WTC11 (cell line): ENCODE data around the gene SH3PXD2A. TPM values are rescaled to one million over a fixed set of nuclear protein-coding genes. Genes with fewer than 3 reads are reported as not detected.

ENCODE experiments used
- ATAC-seq: fragments of 200-7000 bp; cut with Tn5 transposase; 2 replicates; pipeline ENCODE4 v1.10.0; 2021; ENCODE audit warnings: mild to moderate bottlenecking, moderate library complexity
- CTCF ChIA-PET: fragments of 300-600 bp; sonication (Branson Sonifier 250); formaldehyde crosslinking; loops from one replicate; lab custom pipeline; 2021; ENCODE audit warnings: antibody characterized with exemption; lab: Charles Lee
- POLR2A ChIA-PET: fragments of 350-600 bp; sonication (Branson Sonifier 250); formaldehyde crosslinking; loops from one replicate; lab custom pipeline; 2021; ENCODE audit warnings: antibody characterized with exemption; lab: Charles Lee
- DNase-seq: peaks from one replicate; pipeline ENCODE4 v3.0.0; 2021; ENCODE audit warnings: low spot score
- H3K27ac Mint-ChIP-seq: 2 replicates; pipeline ENCODE4 v1.8.0; 2021; ENCODE audit warnings: mixed read lengths
- H3K27me3 Mint-ChIP-seq: 2 replicates; pipeline ENCODE4 v1.8.0; 2021; ENCODE audit warnings: low read depth, mild to moderate bottlenecking, moderate library complexity, mixed read lengths
- H3K36me3 Mint-ChIP-seq: 2 replicates; pipeline ENCODE4 v1.8.0; 2021; ENCODE audit warnings: mixed read lengths
- H3K4me1 Mint-ChIP-seq: 2 replicates; pipeline ENCODE4 v1.8.0; 2022; ENCODE audit warnings: mixed read lengths
- H3K4me3 Mint-ChIP-seq: 2 replicates; pipeline ENCODE4 v1.8.0; 2021; ENCODE audit warnings: mild to moderate bottlenecking, moderate library complexity, mixed read lengths
- H3K9me3 Mint-ChIP-seq: 2 replicates; pipeline ENCODE4 v1.8.0; 2021; ENCODE audit warnings: mixed read lengths
- AR ChIP-seq: fragments of 250-450 bp; sonication (Bioruptor Pico); IDR thresholded peaks from 2 replicates; pipeline ENCODE4 v1.9.0; 2021; ENCODE audit warnings: mild to moderate bottlenecking
- ATF3 ChIP-seq: sonication (generic); formaldehyde crosslinking; conservative IDR thresholded peaks from 2 replicates; pipeline ENCODE4 v1.8.1; 2022; ENCODE audit warnings: mild to moderate bottlenecking, missing genetic modification reagents
- CREM ChIP-seq: sonication (generic); formaldehyde crosslinking; IDR thresholded peaks from 2 replicates; pipeline ENCODE4 v1.8.1; 2022; ENCODE audit warnings: mild to moderate bottlenecking, missing genetic modification reagents, moderate library complexity
- CTCF ChIP-seq: fragments of 200-600 bp; IDR thresholded peaks from 2 replicates; pipeline ENCODE4 v1.8.0; 2022; ENCODE audit warnings: antibody characterized with exemption
- E2F1 ChIP-seq: sonication (generic); formaldehyde crosslinking; IDR thresholded peaks from 2 replicates; pipeline ENCODE4 v1.8.0; 2022; ENCODE audit warnings: mild to moderate bottlenecking, missing genetic modification reagents
- ERG ChIP-seq: fragments of 250-450 bp; sonication (Bioruptor Pico); IDR thresholded peaks from 2 replicates; pipeline ENCODE4 v1.8.0; 2021; ENCODE audit warnings: mild to moderate bottlenecking
- ESRRA ChIP-seq: sonication (generic); formaldehyde crosslinking; IDR thresholded peaks from 2 replicates; pipeline ENCODE4 v1.8.1; 2022; ENCODE audit warnings: mild to moderate bottlenecking, missing genetic modification reagents, borderline replicate concordance
- FOXK1 ChIP-seq: sonication (generic); formaldehyde crosslinking; IDR thresholded peaks from 2 replicates; pipeline ENCODE4 v1.8.0; 2022; ENCODE audit warnings: mild to moderate bottlenecking, moderate library complexity, missing genetic modification reagents
- FOXP4 ChIP-seq: sonication (generic); formaldehyde crosslinking; IDR thresholded peaks from 2 replicates; pipeline ENCODE4 v1.8.0; 2022; ENCODE audit warnings: mild to moderate bottlenecking, missing genetic modification reagents
- IRF1 ChIP-seq: sonication (generic); formaldehyde crosslinking; IDR thresholded peaks from 2 replicates; pipeline ENCODE4 v1.8.0; 2023; ENCODE audit warnings: missing genetic modification reagents
- JAZF1 ChIP-seq: fragments of 250-450 bp; sonication (Bioruptor Pico); IDR thresholded peaks from 2 replicates; pipeline ENCODE4 v1.9.0; 2021; ENCODE audit warnings: moderate library complexity, mild to moderate bottlenecking, inconsistent platforms
- JUN ChIP-seq: sonication (generic); formaldehyde crosslinking; IDR thresholded peaks from 2 replicates; pipeline ENCODE4 v1.8.0; 2023; ENCODE audit warnings: mild to moderate bottlenecking, missing genetic modification reagents
- MXD4 ChIP-seq: fragments of 250-450 bp; sonication (Bioruptor Pico); IDR thresholded peaks from 2 replicates; pipeline ENCODE4 v1.8.0; 2021; ENCODE audit warnings: mild to moderate bottlenecking, moderate library complexity, borderline replicate concordance
- MYBL2 ChIP-seq: sonication (generic); formaldehyde crosslinking; IDR thresholded peaks from 2 replicates; pipeline ENCODE4 v1.8.1; 2023; ENCODE audit warnings: mild to moderate bottlenecking, moderate library complexity, missing genetic modification reagents
- SMAD3 ChIP-seq: sonication (generic); formaldehyde crosslinking; IDR thresholded peaks from 2 replicates; pipeline ENCODE4 v1.8.0; 2022; ENCODE audit warnings: missing genetic modification reagents, mild to moderate bottlenecking, borderline replicate concordance
- SMAD4 ChIP-seq: sonication (generic); formaldehyde crosslinking; IDR thresholded peaks from 2 replicates; pipeline ENCODE4 v1.8.0; 2022; ENCODE audit warnings: mild to moderate bottlenecking, missing genetic modification reagents
- SOX15 ChIP-seq: fragments of 250-450 bp; sonication (Bioruptor Pico); IDR thresholded peaks from 2 replicates; pipeline ENCODE4 v1.9.0; 2021; ENCODE audit warnings: mild to moderate bottlenecking
- SP1 ChIP-seq: sonication (generic); formaldehyde crosslinking; conservative IDR thresholded peaks from 2 replicates; pipeline ENCODE4 v1.8.1; 2022; ENCODE audit warnings: missing genetic modification reagents
- ZNF138 ChIP-seq: sonication (generic); formaldehyde crosslinking; conservative IDR thresholded peaks from 2 replicates; pipeline ENCODE4 v1.8.1; 2022; ENCODE audit warnings: mild to moderate bottlenecking, moderate library complexity, missing genetic modification reagents
- ZNF232 ChIP-seq: sonication (generic); formaldehyde crosslinking; IDR thresholded peaks from 2 replicates; pipeline ENCODE4 v1.8.0; 2022; ENCODE audit warnings: mild to moderate bottlenecking, missing genetic modification reagents
- ZNF396 ChIP-seq: fragments of 250-450 bp; sonication (Bioruptor Pico); IDR thresholded peaks from 2 replicates; pipeline ENCODE4 v1.8.0; 2021; ENCODE audit warnings: mild to moderate bottlenecking, moderate library complexity, borderline replicate concordance
- ZNF532 ChIP-seq: fragments of 250-450 bp; sonication (Bioruptor Pico); IDR thresholded peaks from 2 replicates; pipeline ENCODE4 v1.9.0; 2021; ENCODE audit warnings: mild to moderate bottlenecking, borderline replicate concordance
- total RNA-seq: library from RNA; stranded (reverse); gene quantifications from 3 replicates; pipeline ENCODE4 v1.2.3, GENCODE V29; 2021

Gene SH3PXD2A
- total RNA-seq, 1 experiment from 2014 or later = 15.7 TPM

- no peak for TF ChIP-seq JUN (CRISPR knock-in tag)
- no peak for TF ChIP-seq CTCF
- TF ChIP-seq SMAD3 (CRISPR knock-in tag) = no peak
Observed at GRCh38 chr10:103673606-103674005, 181.8 kb downstream of the SH3PXD2A start (continued).

- H3K4me3 Mint-ChIP-seq = no peak overlapping the region
- ATAC-seq = no peak
- DNase-seq = no peak
- H3K27ac Mint-ChIP-seq = peak overlapping the region; percentile 53; the same call in 1 of the 2 replicates
- no peaks in the 10 kb centered on the region for H3K27me3 Mint-ChIP-seq
- CTCF ChIA-PET = no interaction called here
- H3K4me1 Mint-ChIP-seq = peaks cover 39% of the 10 kb centered on the region
- no peaks in the 10 kb centered on the region for H3K36me3 Mint-ChIP-seq
- H3K9me3 Mint-ChIP-seq = no peaks in the 10 kb centered on the region
- POLR2A ChIA-PET = interaction anchor here (0.6 kb wide), 1 partner anchor 92 kb away, joined by 5 read pairs; no protein-coding TSS in a partner anchor
- no peak for TF ChIP-seq ESRRA
- TF ChIP-seq MYBL2 = no peak
- no peak for TF ChIP-seq SMAD4
- TF ChIP-seq ATF3 (CRISPR knock-in tag) = no peak
- no peak for TF ChIP-seq ZNF396 (CRISPR knock-in tag)
- no peak for TF ChIP-seq IRF1
- TF ChIP-seq AR (CRISPR knock-in tag) = no peak
- no peak for TF ChIP-seq E2F1 (CRISPR knock-in tag)
- TF ChIP-seq ZNF532 (CRISPR knock-in tag) = no peak
- no peak for TF ChIP-seq ERG (CRISPR knock-in tag)
- TF ChIP-seq ZNF232 (CRISPR knock-in tag) = no peak
- TF ChIP-seq JAZF1 = no peak
- TF ChIP-seq FOXP4 (CRISPR knock-in tag) = no peak
- no peak for TF ChIP-seq CREM (CRISPR knock-in tag)
- no peak for TF ChIP-seq MXD4
- TF ChIP-seq FOXK1 = no peak
- no peak for TF ChIP-seq ZNF138 (CRISPR knock-in tag)
- no peak for TF ChIP-seq SP1 (CRISPR knock-in tag)
- TF ChIP-seq SOX15 = no peak
- TF ChIP-seq SMAD3 (CRISPR knock-in tag) = no peak
- TF ChIP-seq, all 79 proteins: peak for 0
Observed at GRCh38 chr10:103672345-103672744, 183.0 kb downstream of the SH3PXD2A start.
